BJ (cell line): ENCODE measurements around the gene SFTPB. TPM values are rescaled to one million over a fixed set of nuclear protein-coding genes. Genes with fewer than 3 reads are reported as not detected.

Source experiments
- CTCF ChIA-PET: fragments of 350-600 bp; formaldehyde crosslinking; extraction: SDS; loops from one replicate; lab custom pipeline; 2021; ENCODE audit warnings: antibody characterized with exemption, inconsistent platforms; lab: Yijun Ruan, JAX
- POLR2A ChIA-PET: fragments of 300-600 bp; sonication (Branson Sonifier 250); formaldehyde crosslinking; extraction: SDS; loops from one replicate; lab custom pipeline; 2021; ENCODE audit warnings: antibody characterized with exemption; lab: Charles Lee
- DNase-seq: peaks from one replicate; pipeline ENCODE4 v3.0.0-alpha.2; 2011; ENCODE audit warnings: low read depth
- H3K27me3 ChIP-seq: 2 replicates; pipeline ENCODE4 v1.6.0; 2011; ENCODE audit warnings: low read length; ENCODE audit not compliant: control insufficient read depth, insufficient read depth
- H3K36me3 ChIP-seq: 2 replicates; pipeline ENCODE4 v1.5.1; 2011; ENCODE audit warnings: low read length; ENCODE audit not compliant: control insufficient read depth, insufficient read depth
- H3K4me3 ChIP-seq: 2 replicates; pipeline ENCODE4 v1.5.1; 2011; ENCODE audit warnings: low read depth, mild to moderate bottlenecking, control low read depth, low read length
- polyA plus RNA-seq: library from polyadenylated mRNA; depleted of rRNA; stranded (reverse); fragments of >200 nt; gene quantifications from 2 replicates; pipeline ENCODE4 v1.2.3, GENCODE V29; 2011
- TF ChIP-seq, protein P1 (sequence below): IDR thresholded peaks from 2 replicates; pipeline ENCODE4 v1.5.1; 2011; ENCODE audit warnings: low read depth, mild to moderate bottlenecking, control low read depth, inconsistent platforms, low read length, moderate library complexity; ENCODE audit not compliant: insufficient read depth

The SFTPB gene
- polyA plus RNA-seq, 1 experiment: not detected

DNA sequence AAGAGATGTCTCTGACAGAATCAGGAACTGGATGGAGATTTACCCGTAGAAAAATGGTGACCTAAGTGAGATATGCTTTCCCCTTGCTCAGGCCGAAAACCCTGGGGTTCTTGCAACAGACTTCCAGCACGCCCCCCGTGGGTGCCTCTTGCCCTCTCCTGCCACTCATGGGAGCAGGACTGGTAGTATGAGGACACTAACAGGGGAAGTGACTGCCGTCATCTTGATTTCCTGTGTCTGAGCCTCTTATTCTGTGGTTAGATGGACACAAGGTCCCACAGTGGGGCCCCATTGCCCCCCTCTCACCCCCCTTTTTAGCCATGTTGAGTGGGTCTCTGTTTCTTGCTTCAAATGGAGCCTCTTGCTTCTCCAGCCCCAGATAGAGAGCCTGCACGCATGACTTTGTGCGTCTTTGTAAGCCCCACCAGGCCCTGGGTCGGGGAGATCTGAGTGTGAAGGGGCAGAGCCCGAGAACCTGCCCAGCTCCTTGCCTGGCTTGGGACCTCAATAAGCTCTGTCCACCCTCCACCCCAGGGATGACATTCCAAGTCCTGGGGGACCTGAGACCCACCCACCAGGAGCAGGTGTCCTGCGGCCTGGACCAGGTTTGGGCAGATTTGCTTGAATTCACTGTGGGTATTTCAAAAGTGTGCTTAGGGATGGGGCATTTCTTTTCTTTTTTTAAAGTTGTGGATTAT is 38.7 kb upstream of the SFTPB start:
- DNase-seq: no peak
- ChIA-PET CTCF (interaction anchor here (0.6 to 7.7 kb wide), 23 partner anchors 10 to 488 kb away, joined by 3 to 92 read pairs (median 6); partner anchors contain the start of gene GNLY), POLR2A (no interaction called here)
- TF ChIP-seq, protein P1, sequence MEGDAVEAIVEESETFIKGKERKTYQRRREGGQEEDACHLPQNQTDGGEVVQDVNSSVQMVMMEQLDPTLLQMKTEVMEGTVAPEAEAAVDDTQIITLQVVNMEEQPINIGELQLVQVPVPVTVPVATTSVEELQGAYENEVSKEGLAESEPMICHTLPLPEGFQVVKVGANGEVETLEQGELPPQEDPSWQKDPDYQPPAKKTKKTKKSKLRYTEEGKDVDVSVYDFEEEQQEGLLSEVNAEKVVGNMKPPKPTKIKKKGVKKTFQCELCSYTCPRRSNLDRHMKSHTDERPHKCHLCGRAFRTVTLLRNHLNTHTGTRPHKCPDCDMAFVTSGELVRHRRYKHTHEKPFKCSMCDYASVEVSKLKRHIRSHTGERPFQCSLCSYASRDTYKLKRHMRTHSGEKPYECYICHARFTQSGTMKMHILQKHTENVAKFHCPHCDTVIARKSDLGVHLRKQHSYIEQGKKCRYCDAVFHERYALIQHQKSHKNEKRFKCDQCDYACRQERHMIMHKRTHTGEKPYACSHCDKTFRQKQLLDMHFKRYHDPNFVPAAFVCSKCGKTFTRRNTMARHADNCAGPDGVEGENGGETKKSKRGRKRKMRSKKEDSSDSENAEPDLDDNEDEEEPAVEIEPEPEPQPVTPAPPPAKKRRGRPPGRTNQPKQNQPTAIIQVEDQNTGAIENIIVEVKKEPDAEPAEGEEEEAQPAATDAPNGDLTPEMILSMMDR: no peak
- no peaks in the 10 kb centered on the region; the same call in 1 of the 2 replicates for H3K27me3 ChIP-seq
- H3K36me3 ChIP-seq: no peaks in the 10 kb centered on the region
- H3K4me3 ChIP-seq: no peak overlapping the region

DNA sequence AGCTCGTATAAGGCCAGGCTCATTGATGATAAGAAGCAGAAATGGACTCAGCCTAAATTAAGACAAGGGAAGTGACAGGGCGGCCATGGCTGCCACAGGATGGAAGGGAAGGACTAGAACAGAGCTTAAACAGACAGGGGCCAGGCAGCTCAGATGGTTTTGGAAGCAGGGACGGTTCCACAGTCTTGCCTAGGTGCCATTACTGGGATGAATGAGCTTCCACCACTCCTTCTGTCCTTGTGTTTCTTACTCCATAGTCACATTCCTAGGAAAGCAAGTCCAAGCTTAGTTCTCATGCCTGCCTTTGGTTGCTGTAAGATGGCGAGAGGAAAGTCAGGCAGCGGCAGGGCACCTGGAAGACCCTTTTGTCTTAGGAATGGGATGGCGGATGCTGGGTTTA is 38.1 kb upstream of the SFTPB start:
- ChIA-PET CTCF (interaction anchor here (0.7 to 7.7 kb wide), 11 partner anchors 9 to 293 kb away, joined by 3 to 92 read pairs (median 17); no protein-coding TSS in a partner anchor), POLR2A (no interaction called here)
- H3K27me3 ChIP-seq: no peaks in the 10 kb centered on the region
- no peaks in the 10 kb centered on the region for H3K36me3 ChIP-seq
- no peak overlapping the region for H3K4me3 ChIP-seq
- DNase-seq: no peak
- TF ChIP-seq, protein P1: no peak

DNA sequence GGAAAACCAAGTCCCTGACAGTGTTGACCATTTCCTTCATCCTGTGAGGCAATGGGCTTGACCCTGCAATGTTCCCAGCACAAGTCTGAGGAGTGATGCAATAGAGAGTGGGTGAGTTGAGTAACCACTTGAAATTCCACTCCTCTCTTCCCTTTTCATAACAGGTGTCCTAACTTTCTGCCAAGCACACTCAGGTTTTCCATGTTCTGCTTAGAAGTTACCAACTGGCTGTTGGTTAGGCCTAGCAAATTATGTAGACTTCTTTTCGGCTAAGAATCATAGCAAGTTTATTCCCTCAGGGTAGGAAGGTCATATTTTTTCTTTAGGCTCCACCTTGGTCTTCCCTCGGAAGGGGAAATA is 37.7 kb upstream of the SFTPB start:
- ChIA-PET POLR2A (no interaction called here), CTCF (interaction anchor here (0.7 to 7.7 kb wide), 13 partner anchors 9 to 294 kb away, joined by 3 to 92 read pairs (median 5); no protein-coding TSS in a partner anchor)
- TF ChIP-seq, protein P1: no peak
- H3K4me3 ChIP-seq: no peak overlapping the region
- no peaks in the 10 kb centered on the region for H3K36me3 ChIP-seq
- no peaks in the 10 kb centered on the region for H3K27me3 ChIP-seq
- DNase-seq: peak; percentile 88

DNA sequence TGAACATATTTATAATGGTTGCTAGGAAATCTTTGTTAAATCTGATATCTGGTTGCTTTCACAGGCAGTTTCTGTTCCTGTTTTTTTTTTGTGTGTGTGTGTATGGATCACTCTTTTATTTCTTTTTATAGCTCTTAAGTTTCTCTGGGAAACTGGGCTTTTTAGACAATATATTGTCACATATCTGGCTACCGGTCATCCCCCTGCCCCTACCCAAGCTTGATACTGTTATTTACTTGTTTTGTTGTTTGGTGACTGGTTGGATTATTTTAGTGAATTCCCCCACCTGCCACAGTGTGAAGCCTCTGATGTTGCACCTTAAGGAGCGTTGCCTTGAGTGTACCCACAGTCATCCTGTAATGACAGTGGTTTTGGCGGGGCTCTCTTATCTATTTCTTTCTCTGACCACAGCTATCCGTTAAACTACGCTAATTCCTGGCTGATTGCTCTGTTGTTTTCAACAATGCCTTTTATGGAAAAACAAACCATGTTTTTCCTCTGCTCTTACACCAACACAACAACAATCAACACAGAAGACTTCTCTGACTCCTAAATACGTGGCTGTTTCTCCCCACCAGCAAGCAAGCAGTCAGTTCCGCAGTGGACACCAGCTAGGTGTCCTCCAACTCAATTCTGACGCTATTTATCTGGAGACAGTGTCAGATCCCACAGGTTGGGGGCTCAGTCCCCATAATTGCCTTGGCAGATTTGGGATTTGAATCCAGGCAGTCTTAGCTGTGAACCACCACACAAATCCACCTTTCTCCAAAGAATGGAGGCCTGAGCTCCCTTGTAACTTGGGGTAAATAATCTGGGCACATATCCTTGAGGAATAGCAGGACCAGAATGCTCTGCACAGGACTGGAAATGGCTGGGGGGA is 37.0 kb upstream of the SFTPB start:
- POLR2A ChIA-PET: no interaction called here
- DNase-seq: no peak
- Histone ChIP-seq H3K27me3 (no peaks in the 10 kb centered on the region), H3K36me3 (no peaks in the 10 kb centered on the region), H3K4me3 (no peak overlapping the region)
- CTCF ChIA-PET: interaction anchor here (0.7 to 7.7 kb wide), 12 partner anchors 8 to 93 kb away, joined by 3 to 92 read pairs (median 12); no protein-coding TSS in a partner anchor
- TF ChIP-seq, protein P1: no peak

DNA sequence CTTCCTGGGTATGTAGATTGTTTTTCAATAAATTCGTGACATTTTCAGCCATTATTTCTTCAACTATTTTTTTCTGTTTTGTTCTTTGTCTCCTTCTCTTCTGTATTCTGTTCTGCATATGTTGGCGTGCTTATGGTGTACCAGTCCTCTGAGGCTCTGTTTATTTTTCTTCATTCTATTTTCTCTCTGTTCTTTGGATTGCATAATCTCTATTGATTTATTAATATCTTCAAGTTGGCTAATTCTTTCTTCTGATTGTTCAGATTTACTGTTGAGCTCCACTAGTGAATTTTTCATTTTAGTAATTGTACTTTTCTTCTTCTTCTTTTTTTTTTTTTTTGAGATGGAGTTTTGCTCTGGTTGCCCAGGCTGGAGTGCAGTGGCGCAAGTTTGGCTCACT is 36.0 kb upstream of the SFTPB start:
- no peak for DNase-seq
- CTCF ChIA-PET: interaction anchor here (0.6 to 7.7 kb wide), 8 partner anchors 14 to 110 kb away, joined by 3 to 92 read pairs (median 5); no protein-coding TSS in a partner anchor
- TF ChIP-seq, protein P1: no peak
- H3K27me3 ChIP-seq: no peaks in the 10 kb centered on the region
- no peaks in the 10 kb centered on the region for H3K36me3 ChIP-seq
- H3K4me3 ChIP-seq: no peak overlapping the region
- POLR2A ChIA-PET: no interaction called here
